ENCODE results near the gene SPINT1. TPM values are rescaled to one million over a fixed set of nuclear protein-coding genes. Genes with fewer than 3 reads are reported as not detected.

The SPINT1 gene, protein sequence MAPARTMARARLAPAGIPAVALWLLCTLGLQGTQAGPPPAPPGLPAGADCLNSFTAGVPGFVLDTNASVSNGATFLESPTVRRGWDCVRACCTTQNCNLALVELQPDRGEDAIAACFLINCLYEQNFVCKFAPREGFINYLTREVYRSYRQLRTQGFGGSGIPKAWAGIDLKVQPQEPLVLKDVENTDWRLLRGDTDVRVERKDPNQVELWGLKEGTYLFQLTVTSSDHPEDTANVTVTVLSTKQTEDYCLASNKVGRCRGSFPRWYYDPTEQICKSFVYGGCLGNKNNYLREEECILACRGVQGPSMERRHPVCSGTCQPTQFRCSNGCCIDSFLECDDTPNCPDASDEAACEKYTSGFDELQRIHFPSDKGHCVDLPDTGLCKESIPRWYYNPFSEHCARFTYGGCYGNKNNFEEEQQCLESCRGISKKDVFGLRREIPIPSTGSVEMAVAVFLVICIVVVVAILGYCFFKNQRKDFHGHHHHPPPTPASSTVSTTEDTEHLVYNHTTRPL
- 2.6 and 3.8 TPM in 2 replicates for total RNA-seq (2014; rRNA removed; shearing (Covaris generic))

DNA sequence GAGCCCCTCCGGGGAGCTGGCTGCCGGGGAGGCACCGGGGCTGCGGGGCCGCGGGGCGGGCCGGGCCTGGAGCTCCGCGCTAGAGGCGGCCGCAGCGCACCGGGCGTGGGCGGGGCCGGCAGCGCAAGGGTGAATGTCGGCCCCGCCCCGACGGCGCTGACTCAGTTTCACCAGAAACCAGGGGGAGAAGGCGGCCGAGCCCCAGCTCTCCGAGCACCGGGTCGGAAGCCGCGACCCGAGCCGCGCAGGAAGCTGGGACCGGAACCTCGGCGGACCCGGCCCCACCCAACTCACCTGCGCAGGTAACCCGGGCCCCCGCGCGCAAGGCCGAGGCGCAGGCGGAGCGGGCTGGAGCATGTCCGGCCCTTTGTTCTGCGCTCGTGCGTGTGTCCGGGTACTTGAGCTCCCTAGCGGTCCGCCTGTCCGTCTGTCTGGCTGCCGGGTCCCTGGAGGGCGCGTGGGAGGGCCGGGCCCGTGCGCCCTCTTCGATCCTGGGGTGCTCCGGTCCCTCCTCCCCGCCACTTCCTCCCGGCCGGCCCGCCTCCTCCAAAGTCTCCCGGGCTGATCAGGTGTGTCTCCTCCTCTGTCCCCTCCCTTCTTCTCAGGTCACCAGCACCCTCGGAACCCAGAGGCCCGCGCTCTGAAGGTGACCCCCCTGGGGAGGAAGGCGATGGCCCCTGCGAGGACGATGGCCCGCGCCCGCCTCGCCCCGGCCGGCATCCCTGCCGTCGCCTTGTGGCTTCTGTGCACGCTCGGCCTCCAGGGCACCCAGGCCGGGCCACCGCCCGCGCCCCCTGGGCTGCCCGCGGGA, at the start of gene SPINT1:
Gene SPINT1, plus strand, starts transcription at position 164 of the 811 bp plus-strand sequence. Its CDS starts 507 bp downstream, at position 671.
- DNase-seq (ENCODE audit: low read depth): no peak

GRCh38 chr15:40796041-40796440, 47.8 kb upstream of the SPINT1 start:
- no peak for DNase-seq (ENCODE audit: low read depth)

GRCh38 chr15:40796512-40796911, 47.3 kb upstream of the SPINT1 start:
- no peak for DNase-seq (ENCODE audit: low read depth)

DNA sequence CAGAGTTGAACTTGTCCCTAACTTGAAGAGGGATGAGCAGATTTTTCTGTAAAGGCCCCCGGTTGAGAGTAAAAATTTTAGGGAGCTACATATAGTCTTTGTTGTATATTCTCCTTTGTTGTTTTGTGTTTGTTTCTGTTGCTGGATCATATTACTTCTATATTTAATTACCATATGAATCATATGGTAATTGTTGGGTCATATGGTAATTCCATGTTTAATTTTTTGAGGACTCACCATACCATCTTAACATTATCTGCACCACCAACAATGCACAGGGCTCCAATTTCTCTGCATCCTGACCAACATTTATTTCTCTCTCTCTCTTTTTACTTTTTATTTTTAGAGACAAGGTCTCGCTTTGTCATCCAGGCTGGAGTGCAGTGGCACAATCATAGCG, 44.3 kb upstream of the SPINT1 start:
- no peak for DNase-seq (ENCODE audit: low read depth)

- DNase-seq (ENCODE audit: low read depth): no peak
Measured at GRCh38 chr15:40803076-40803475, 40.8 kb upstream of the SPINT1 start.

DNA sequence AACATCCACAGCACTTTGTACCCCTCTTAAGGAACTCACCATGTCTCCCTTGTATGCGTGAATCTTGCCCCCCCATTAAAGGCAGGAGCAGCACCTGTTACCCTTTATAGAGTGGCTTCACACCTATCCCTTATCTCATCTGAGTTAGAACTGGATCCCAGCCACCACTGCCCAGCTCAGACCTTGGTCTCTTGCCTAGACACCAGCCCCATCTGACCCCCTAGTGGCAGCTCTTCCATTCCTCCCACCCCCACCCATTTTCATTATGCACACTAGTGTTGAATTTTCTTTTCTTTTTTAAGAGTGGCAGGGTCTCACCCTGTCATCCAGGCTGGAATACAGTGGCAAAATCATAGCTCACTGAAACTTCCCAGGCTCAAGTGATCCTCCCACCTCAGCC, 40.2 kb upstream of the SPINT1 start:
- no peak for DNase-seq (ENCODE audit: low read depth)

GRCh38 chr15:40806672-40807027, 37.2 kb upstream of the SPINT1 start:
- DNase-seq (ENCODE audit: low read depth): no peak

DNA sequence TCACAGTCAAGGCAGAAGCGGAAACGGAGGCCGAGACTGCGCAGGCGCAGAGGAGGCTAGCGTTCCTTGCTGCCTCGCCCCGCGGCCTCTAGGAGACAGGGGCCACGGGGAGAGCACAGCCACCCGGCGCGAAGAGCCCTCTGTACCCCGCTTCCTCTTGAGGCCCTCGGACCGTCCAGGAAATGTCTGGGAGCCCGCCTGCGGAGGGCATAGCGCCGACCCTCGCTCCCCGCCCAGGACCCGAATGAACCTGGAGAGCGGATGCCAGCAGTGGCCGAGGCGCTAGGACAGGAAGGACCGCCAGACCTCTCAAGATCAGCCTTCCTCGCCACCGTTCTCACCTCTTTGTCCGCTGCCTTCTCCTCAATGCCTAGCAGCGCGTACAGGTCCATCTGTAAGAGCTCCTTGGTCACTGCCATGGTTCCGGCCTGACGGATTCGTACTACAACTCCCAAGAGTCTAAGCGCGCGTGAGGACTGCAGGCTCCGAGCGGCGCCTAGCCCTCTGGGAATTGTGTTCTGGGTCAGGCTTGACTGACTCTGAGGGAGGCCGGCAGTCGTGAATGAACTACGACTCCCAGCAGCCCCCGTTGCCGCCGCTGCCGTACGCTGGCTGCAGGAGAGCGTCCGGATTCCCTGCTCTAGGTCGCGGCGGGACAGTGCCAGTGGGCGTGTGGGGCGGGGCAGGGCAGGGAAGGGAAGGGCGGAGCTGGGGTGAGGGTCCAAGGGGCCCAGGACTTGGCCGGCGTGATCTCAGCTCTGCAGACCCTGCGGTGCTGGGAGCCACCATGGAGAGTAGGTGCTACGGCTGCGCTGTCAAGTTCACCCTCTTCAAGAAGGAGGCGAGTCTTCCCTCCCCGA, 36.6 kb upstream of the SPINT1 start, which contains the start of the genes DNAJC17 and ZFYVE19:
Gene DNAJC17, minus strand, starts transcription at position 446 of the 860 bp plus-strand sequence. Its CDS starts 27 bp downstream, at position 419.
Gene ZFYVE19, plus strand, starts transcription at position 62 of the 860 bp plus-strand sequence. Its CDS starts 501 bp downstream, at position 563.
- peak; percentile 98 for DNase-seq (ENCODE audit: low read depth)

- peak; percentile 21 for DNase-seq (ENCODE audit: low read depth)
Measured at GRCh38 chr15:40807888-40808461, 35.9 kb upstream of the SPINT1 start.

DNA sequence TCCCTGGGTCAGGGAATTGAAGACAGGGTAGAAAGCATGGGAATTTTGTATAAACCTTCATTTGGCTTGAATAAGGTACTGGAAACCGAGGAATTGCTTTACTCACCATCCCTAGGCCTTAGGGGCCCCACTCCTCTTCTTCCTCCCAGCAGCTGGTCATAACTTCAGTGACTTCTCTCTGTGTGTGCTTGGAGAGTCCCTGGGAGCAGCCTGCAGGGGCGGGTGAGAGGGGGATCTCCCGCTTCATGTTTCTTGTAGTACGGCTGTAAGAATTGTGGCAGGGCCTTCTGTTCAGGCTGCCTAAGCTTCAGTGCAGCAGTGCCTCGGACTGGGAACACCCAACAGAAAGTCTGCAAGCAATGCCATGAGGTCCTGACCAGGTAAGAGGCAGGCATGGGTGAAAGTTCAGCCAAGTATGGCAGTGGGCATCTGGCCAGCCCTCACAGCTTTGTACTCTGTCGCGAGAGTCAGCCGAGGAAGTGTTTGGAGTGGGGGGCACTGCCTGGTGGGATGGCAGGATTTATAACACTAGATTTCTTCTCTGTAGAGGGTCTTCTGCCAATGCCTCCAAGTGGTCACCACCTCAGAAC, 34.9 kb upstream of the SPINT1 start:
- DNase-seq (ENCODE audit: low read depth): no peak

DNA sequence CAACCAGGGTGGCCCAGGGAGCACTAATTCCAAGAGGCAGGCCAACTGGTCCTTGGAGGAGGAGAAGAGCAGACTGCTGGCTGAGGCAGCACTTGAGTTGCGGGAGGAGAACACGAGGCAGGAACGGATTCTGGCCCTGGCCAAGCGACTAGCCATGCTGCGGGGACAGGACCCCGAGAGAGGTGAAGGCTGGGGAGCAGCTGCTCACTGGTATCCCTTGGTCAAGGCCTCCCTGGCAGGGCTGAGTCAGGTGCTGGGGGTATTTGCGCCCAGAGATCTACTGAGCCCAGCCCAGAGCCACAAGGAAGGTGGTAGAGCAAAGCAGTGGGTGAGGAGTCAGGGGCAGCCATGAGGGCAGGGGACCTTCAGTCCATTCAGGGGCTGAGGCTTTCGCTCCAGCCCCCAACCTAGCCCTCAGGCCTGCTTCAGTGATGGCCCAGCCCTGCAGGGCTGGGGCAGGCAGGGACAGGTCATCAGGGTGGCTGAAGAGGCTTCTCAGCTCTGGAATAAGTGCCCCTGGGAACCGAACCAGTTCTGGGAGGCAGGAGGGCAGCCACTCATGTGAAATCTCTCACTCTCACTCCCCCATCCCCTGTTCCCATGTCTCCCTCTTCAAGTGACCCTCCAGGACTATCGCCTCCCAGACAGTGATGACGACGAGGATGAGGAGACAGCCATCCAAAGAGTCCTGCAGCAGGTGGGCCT, 31.0 kb upstream of the SPINT1 start:
- DNase-seq (ENCODE audit: low read depth): no peak

GRCh38 chr15:40815042-40815698, 28.7 kb upstream of the SPINT1 start:
- DNase-seq (ENCODE audit: low read depth): no peak

- DNase-seq (ENCODE audit: low read depth): no peak
Measured at GRCh38 chr15:40819048-40819447, 24.8 kb upstream of the SPINT1 start.

- DNase-seq (ENCODE audit: low read depth): no peak
Measured at GRCh38 chr15:40821195-40821594, 22.7 kb upstream of the SPINT1 start.

DNA sequence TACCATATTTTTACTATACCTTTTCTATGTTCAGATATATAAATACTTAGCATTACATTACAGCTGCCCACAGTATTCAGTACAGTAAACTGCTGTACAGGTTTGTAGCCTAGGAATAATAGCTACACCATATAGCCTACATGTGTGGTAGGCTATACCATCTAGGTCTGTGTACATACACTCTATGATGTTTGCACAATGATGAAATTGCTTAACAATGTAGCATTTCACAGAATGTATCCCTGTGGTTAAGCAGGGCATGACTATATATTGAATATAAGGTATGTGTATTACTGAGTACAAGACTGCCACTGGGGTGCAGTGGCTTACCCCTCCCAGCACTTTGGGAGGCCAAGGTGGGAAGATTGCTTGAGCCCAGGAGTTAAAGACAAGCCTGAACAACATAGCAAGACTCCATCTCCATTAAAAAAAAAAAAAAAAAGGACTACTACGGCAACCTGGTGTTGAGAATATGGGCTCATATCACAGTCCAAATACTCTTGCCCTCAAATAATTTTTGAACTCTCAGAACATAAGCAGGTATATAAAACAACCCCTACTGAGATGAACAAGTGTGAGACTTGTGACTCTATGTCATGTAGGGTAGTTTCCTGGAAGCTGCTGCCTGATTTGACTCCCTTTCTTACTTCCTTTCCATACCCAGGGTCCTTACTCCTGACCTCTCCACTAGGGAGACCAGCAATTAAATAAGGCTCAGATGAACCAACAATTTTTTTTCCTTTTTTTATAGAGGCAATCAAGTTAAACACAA, 20.1 kb upstream of the SPINT1 start:
- DNase-seq (ENCODE audit: low read depth): no peak

DNA sequence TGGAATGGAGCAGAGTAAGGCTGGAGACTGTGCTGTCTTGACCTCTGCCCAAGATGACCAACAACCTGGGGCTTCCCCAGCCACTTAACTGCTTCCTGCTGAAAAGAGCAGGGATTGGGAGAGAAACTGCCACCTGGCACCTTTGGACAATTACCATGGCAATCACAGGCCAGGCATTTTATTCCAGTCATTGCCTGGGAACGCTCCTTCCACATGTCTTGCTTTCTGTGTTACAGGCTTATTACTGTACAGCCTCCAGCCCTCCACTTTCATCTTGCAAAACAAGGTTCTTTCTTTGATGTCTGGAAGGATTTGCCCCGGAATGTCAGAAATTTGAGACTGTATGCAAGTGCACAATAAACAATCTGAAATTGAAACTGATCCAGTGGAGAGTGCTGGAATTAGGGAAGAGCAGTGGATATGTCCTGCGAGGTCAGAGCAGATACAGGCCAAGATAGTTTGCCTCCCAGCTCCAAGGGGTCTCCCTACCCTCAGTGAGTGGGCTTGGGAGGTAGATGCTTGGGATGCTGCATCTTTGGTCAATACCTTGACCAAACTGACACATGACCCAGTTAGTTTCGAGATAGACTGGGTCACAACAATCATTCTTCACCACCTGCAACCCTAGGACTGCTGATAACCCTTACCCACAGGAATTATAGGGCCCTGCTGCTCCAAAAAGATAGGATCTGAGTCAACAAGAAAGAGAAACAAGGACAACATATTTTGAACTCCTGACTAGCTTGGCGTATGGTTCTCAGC, 18.0 kb upstream of the SPINT1 start:
- peak; percentile 62 for DNase-seq (ENCODE audit: low read depth)

- DNase-seq (ENCODE audit: low read depth): no peak
Measured at GRCh38 chr15:40826423-40827075, 17.3 kb upstream of the SPINT1 start.
